Stomach (tissue), 4 donors: ENCODE results near the gene HEBP2.

Experiments used
- CTCF ChIP-seq, 7 experiments: fragments of 450-650 bp in 4 of 7; fragments of 200-600 bp in 3 of 7; sonication (generic) in 3 of 7; IDR thresholded peaks; one replicate each; pipeline ENCODE4 v1.5.1; 2016 to 2019; ENCODE audit warnings: antibody characterized with exemption in 7 of 7, control low read depth in 2 of 7, mild to moderate bottlenecking in 1 of 7
- EP300 ChIP-seq: sonication (generic); formaldehyde crosslinking; IDR thresholded peaks from one replicate; pipeline ENCODE4 v1.6.1; 2017; ENCODE audit warnings: antibody characterized with exemption
- POLR2A ChIP-seq, 4 donors: fragments of 450-650 bp; IDR thresholded peaks; one replicate each; pipeline ENCODE4 v1.6.1; 2016; ENCODE audit warnings: antibody characterized with exemption in 4 of 4, control low read depth in 2 of 4, mild to moderate bottlenecking in 1 of 4, moderate library complexity in 1 of 4
- POLR2AphosphoS5 ChIP-seq, 3 donors: sonication (generic); formaldehyde crosslinking; IDR thresholded peaks; one replicate each; pipeline ENCODE4 v1.6.1; 2016; ENCODE audit warnings: antibody characterized with exemption in 3 of 3

GRCh38 chr6:138430361-138431145 lies 26.5 kb downstream of the HEBP2 start:
- TF ChIP-seq CTCF (IDR thresholded peaks at IDR 0.05) (no peak), EP300 (no peak), POLR2AphosphoS5 (IDR thresholded peaks at IDR 0.05) (no peak), POLR2A (IDR thresholded peaks at IDR 0.05) (no peak)
